NCI-H2107 treated with DMSO at 0.1 percent for 48 hours (cell line): Measurements from ENCODE around the gene RAD23B.

Experiments used
- DNase-seq: peaks from one replicate; lab custom pipeline; 2025; ENCODE audit not compliant: unreplicated experiment; lab: John Stamatoyannopoulos, UW

Gene RAD23B

DNA sequence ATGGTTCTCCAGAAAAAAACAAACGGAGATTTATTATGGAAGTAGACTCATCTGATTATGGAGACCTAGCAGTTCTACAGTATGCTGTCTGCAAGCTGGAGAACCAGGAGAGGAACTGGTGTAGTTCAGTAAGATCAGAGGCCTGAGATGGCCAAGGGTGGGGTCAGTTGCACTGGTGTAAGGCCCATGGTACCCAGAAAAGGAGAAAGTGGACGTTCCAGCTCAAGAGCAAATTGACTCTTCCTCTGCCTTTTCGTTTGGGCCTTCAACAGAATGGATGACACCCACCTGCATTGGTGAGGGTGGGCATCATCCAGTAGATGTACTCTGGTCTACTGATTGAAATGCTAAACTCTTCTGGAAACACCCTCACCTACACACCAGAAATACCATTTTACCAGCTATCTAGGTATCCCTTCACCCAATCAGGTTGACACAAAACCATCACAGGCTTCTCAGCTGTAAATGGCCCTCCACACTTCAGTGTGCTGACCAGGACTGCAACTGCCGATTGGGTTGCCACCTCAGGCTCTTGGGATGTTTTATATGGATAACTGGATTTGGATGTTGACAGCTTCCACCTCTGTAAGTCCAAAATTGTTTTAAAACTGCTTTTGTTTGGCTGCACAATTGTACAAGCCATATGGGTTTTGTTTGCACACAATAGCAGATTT lies 51.2 kb downstream of the RAD23B start:
- no peak for DNase-seq

DNA sequence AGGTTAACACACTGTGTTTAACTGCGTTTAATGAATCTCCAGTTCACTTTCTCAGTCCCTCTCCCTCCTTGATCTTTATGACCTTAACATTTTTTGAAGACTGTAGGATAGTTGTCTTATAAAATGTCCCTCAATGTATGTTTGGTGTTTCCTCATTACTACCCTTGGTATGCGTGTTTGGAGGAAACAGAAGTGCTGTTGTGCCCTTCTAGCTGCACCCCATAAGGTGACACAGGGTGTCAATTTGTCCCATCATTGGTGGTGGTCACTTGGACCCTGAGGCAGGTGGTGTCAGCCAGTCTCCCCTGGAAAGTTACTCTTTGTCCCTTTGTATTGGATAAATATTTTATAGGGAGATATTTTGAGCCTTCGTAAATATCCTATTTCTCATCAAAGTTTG lies 52.3 kb downstream of the RAD23B start:
- no peak for DNase-seq

GRCh38 chr9:107336718-107337360 lies 53.8 kb downstream of the RAD23B start:
- DNase-seq: no peak

DNA sequence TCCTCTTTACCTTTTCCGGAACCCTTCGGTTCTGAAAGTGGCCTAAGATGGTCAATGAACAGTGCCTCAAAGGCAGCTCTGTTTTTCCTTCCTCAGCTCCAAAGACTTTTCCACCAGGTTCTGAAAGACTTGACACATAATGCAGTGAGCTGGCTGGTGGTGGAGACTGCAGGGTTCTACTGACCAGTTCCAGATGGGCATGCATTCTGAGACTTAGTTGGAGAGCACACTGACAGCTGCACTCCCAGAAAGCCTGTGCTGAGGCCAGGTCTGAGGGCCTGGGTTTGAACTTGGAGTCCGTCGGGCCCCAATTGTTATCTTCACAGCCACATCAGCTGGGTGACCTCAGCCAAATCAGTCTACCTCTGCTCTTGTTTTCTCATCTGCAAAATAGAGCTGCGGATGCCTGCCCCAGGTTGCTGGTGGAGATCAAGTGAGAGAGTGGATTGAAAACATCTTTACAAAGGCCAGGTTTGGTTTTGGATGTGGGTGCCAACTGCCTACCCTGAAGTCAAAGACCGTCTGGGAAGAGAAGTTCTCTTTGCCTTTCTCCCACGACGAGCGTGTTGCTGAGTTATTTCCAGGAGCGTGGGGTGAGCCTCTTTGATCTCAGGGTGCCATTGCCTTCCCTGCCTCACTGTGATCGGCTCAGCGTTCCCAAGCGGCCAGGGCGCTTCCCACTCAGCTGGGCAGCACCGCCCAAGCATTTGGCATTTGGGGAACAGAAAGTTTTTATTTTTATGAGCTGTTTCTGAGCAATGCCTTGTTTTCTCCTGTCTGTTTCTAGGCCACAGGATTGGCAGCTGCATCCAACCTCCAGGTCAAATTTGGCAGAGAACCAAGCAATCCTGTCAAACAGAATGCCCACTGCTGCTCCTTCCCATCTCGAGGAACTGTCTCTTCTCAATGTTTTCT lies 54.9 kb downstream of the RAD23B start:
- DNase-seq: no peak

DNA sequence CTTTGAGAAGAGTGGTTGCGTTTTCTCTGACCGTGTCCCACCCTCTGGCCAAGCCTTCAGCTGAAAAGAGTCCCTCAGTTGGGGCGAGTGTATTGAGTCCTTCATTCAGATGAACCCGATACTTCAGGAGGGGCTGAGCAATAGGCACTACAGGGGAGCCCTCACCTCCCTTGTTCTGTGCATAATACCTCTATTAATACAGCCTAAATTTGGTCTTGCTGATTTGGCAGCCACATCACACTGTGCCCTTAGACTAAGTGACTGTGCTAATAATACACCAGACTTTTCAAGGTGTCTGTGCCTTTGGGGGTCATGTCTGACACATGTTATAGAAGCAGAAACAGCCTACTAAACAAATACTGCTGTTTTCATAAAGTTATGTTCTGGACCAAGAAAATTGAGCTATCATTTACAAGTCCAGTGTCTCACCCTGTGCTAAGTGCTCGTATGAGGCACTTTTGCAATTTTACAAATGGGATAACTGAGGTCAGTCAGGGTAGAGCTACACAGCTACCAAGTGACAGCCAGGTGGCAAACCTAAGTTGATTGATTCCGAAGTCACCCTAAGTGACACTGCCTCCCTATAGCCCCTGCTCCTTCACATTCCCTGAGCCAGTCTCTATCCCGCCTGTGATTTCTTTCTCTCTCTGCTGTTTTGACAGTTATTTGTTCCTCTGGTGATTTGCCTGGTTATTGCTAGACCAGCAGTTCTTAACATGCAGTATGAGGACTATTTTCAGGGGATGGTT lies 56.0 kb downstream of the RAD23B start:
- no peak for DNase-seq

- DNase-seq: peak; percentile 42
Measured at GRCh38 chr9:107340920-107341632, 58.0 kb downstream of the RAD23B start.

GRCh38 chr9:107342476-107343161 lies 59.5 kb downstream of the RAD23B start:
- DNase-seq: no peak

- peak; percentile 17 for DNase-seq
Measured at GRCh38 chr9:107345327-107345726, 62.2 kb downstream of the RAD23B start.

GRCh38 chr9:107348836-107349235 lies 65.8 kb downstream of the RAD23B start:
- DNase-seq: no peak

DNA sequence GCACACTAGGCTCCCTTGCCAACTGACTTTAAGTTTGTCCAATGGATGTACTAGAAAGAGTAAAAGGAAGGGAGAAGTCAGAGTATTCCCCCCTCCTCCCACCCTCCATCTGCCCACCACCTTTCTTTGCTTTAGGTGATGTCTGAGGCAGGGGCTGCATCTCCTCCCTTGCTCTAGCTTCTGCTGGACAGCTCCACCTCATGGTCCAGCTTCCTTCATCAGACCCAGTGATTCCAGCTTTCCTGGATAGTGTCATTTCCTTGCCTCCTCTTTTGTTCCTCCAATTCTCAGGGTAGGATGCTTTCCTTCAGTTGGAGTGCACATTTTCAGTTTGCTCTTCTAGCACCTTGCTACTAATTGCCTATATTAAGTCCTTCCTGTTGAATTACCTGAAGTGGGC lies 67.4 kb downstream of the RAD23B start:
- no peak for DNase-seq

GRCh38 chr9:107351382-107352045 lies 68.4 kb downstream of the RAD23B start:
- no peak for DNase-seq

DNA sequence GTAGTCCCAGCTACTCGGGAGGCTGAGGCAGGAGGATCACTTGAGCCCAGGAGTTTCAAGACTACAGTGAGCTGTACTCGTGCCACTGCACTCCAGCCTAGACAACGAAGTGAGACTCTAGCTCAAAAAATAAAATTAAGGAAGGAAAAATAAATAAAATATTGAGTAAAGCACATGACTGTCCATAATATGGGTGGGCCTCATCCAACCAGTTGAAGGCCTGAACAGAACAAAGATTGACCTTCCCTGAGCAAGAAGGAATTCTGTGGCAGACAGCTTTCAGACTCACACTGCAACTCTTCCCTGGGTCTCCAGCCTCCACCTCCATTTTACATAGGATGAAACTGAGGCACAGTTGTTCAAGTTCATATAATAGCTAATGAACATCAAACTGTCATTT lies 72.3 kb downstream of the RAD23B start:
- DNase-seq: no peak

GRCh38 chr9:107358986-107359385 lies 75.9 kb downstream of the RAD23B start:
- no peak for DNase-seq

- DNase-seq: no peak
Measured at GRCh38 chr9:107360098-107360497, 77.0 kb downstream of the RAD23B start.

GRCh38 chr9:107361816-107362215 lies 78.7 kb downstream of the RAD23B start:
- no peak for DNase-seq

DNA sequence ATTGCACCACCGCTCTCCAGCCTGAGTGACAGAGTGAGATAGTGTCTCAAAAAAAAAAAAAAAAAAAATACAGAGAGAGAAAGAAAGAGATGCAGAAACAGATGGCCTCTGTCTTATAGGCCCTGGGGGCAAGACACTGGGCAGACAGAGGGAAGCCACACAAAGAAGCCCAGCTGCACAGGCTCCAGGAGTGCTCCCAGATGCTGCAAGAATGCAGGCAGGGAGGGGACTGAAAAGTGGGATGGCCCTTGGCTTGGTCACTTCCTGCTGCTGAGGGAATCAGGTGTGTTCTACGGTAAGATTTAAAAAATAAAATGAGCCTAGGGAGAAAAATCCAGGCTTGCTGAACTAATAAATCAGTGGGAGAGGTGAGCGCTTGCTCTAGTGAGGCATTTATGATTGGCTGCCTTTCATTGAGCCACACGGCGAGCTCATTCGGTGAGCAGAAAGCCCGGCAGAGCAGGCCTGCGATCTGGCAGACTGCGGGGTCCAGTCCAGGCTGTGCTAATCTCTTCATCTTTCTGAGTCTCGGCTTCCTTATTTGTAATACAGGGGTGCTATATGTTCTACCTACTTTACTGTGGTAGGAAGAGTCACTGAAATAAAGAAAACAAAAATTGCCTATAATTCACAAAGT lies 80.6 kb downstream of the RAD23B start:
- no peak for DNase-seq

DNA sequence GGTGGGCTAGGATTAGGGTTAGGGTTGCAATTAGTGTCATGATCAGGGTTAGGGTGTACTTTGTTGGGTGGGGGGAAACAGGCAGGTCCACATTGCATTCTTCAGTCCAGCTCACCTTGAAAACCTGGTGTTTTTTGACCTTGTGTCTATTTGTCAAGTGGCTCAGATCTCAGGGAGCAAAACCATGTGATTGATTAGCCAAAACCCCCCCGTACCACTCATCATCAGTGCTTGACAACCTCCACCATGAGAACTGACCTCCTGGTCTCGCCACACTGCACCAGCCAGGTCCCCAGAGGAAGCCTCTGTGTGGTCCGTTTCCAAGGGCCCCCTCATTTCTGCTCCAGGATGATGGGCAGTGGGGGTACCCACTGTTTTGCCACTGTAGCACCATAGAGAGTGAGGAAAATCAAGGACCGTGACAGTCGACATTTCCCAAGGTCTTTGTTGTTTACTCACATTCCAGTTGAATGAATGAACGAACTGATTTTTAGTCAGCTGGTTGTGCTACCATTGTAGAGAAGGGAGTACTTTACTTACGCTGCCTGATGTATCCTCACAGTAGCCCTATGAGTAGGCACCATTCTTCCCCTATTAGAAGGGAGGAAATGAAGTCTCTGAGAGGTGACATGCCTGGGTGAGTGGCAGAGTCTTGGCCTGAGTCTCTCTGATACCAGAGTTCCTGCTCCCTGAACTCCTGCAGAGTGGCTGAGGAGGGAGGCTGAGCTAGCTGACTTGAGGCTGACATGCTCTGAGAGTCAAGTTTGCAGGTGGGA lies 84.8 kb downstream of the RAD23B start:
- DNase-seq: no peak

- DNase-seq: no peak
Measured at GRCh38 chr9:107368696-107369095, 85.6 kb downstream of the RAD23B start.
